NCI-H1105 (cell line): ENCODE results near the gene TGM4.
A peak's percentile ranks its signal among the peaks of the same experiment; 100 is the strongest.

Experiments used
- DNase-seq: peaks from one replicate; lab custom pipeline; 2025; lab: John Stamatoyannopoulos, UW

The TGM4 gene

GRCh38 chr3:44880284-44880683 is 5.9 kb downstream of the TGM4 start:
- DNase-seq, result no peak

GRCh38 chr3:44883213-44883955 is 9.0 kb downstream of the TGM4 start:
- no peak for DNase-seq

GRCh38 chr3:44883999-44884431 is 9.6 kb downstream of the TGM4 start:
- no peak for DNase-seq

GRCh38 chr3:44885618-44886017 is 11.2 kb downstream of the TGM4 start:
- no peak for DNase-seq

- no peak for DNase-seq
Measured at GRCh38 chr3:44886561-44886960, 12.2 kb downstream of the TGM4 start.

GRCh38 chr3:44887101-44887500 is 12.7 kb downstream of the TGM4 start:
- no peak for DNase-seq

- DNase-seq, result no peak
Measured at GRCh38 chr3:44890258-44890657, 15.8 kb downstream of the TGM4 start.

GRCh38 chr3:44890852-44891251 is 16.4 kb downstream of the TGM4 start:
- DNase-seq, result no peak

GRCh38 chr3:44892689-44893088 is 18.3 kb downstream of the TGM4 start:
- DNase-seq, result no peak

GRCh38 chr3:44893097-44893496 is 18.7 kb downstream of the TGM4 start:
- DNase-seq, result no peak

- DNase-seq, result no peak
Measured at GRCh38 chr3:44894485-44894884, 20.1 kb downstream of the TGM4 start.

- DNase-seq, result no peak
Measured at GRCh38 chr3:44896440-44896839, 22.0 kb downstream of the TGM4 start.

GRCh38 chr3:44899683-44900367 is 25.4 kb downstream of the TGM4 start:
- no peak for DNase-seq

- DNase-seq, result no peak
Measured at GRCh38 chr3:44902628-44903027, 28.2 kb downstream of the TGM4 start.

- DNase-seq, result no peak
Measured at GRCh38 chr3:44903314-44903713, 28.9 kb downstream of the TGM4 start.

GRCh38 chr3:44903751-44904150 is 29.3 kb downstream of the TGM4 start:
- DNase-seq, result no peak

GRCh38 chr3:44905446-44906157 is 31.2 kb downstream of the TGM4 start:
- DNase-seq, result no peak

GRCh38 chr3:44906997-44907396 is 32.6 kb downstream of the TGM4 start:
- DNase-seq, result no peak

- DNase-seq, result no peak
Measured at GRCh38 chr3:44907612-44908011, 33.2 kb downstream of the TGM4 start.

GRCh38 chr3:44909063-44909462 is 34.7 kb downstream of the TGM4 start:
- DNase-seq, result no peak

- DNase-seq, result no peak
Measured at GRCh38 chr3:44910693-44911092, 36.3 kb downstream of the TGM4 start.

GRCh38 chr3:44913868-44914468 is 39.6 kb downstream of the TGM4 start:
- peak; percentile 17 for DNase-seq

GRCh38 chr3:44914936-44915335 is 40.5 kb downstream of the TGM4 start:
- no peak for DNase-seq
